ENCODE measurements around the gene MIEF2.

- TF ChIP-seq, protein P1, sequence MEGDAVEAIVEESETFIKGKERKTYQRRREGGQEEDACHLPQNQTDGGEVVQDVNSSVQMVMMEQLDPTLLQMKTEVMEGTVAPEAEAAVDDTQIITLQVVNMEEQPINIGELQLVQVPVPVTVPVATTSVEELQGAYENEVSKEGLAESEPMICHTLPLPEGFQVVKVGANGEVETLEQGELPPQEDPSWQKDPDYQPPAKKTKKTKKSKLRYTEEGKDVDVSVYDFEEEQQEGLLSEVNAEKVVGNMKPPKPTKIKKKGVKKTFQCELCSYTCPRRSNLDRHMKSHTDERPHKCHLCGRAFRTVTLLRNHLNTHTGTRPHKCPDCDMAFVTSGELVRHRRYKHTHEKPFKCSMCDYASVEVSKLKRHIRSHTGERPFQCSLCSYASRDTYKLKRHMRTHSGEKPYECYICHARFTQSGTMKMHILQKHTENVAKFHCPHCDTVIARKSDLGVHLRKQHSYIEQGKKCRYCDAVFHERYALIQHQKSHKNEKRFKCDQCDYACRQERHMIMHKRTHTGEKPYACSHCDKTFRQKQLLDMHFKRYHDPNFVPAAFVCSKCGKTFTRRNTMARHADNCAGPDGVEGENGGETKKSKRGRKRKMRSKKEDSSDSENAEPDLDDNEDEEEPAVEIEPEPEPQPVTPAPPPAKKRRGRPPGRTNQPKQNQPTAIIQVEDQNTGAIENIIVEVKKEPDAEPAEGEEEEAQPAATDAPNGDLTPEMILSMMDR (IDR thresholded peaks at IDR 0.05), result no peak
- no peak for TF ChIP-seq POLR2A (IDR thresholded peaks at IDR 0.05)
These were observed 55.1 kb downstream of the MIEF2 start for GRCh38 chr17:18315562-18315922.
